Spleen (tissue), 7 donors: Measurements from ENCODE around the gene G6PD.

Source experiments
- POLR2AphosphoS5 ChIP-seq, 3 donors: sonication (generic); formaldehyde crosslinking; IDR thresholded peaks; one replicate each; pipeline ENCODE4 v1.5.1; 2017; ENCODE audit warnings: antibody characterized with exemption in 3 of 3
- TF ChIP-seq, protein P1 (sequence below), 11 experiments: fragments of 200-600 bp in 7 of 11; fragments of 450-650 bp in 4 of 11; sonication (generic) in 4 of 11; IDR thresholded peaks in 8 of 11; conservative IDR thresholded peaks in 3 of 11; 1 replicate in 7 of 11; 2 replicates in 4 of 11; pipeline versions ENCODE4 v1.4.0 to v1.8.0; 2016 to 2021; ENCODE audit warnings: antibody characterized with exemption in 11 of 11, inconsistent platforms in 4 of 11, mild to moderate bottlenecking in 1 of 11
- donor health status: DM: no; HTN: no; CAD: no; lungs with moderate emphysema.
- donor health status: DM: no; HTN: no; CAD: no.
- donor health status: DM: no; HTN: no; CAD: no.

DNA sequence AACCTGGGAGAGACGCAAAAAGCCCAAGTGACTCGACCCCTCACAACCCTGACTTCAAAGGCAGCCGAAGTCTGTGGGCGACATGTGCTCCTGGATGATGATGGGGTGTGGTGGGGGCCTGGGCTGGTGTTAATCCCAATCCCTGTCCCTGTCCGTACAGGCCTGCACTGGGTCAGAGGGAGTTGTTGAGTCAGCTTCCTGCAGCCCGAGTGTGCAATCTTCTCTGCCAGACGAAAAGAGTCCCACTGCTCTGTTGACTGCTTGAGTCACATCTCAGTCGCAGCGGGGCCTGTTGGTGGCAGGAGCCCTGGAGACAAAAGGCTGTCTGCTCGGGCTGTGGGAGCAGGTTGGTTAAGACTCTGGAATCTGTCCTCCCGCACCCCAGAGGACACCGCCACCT, 40.9 kb downstream of the G6PD start:
- TF ChIP-seq, protein P1, sequence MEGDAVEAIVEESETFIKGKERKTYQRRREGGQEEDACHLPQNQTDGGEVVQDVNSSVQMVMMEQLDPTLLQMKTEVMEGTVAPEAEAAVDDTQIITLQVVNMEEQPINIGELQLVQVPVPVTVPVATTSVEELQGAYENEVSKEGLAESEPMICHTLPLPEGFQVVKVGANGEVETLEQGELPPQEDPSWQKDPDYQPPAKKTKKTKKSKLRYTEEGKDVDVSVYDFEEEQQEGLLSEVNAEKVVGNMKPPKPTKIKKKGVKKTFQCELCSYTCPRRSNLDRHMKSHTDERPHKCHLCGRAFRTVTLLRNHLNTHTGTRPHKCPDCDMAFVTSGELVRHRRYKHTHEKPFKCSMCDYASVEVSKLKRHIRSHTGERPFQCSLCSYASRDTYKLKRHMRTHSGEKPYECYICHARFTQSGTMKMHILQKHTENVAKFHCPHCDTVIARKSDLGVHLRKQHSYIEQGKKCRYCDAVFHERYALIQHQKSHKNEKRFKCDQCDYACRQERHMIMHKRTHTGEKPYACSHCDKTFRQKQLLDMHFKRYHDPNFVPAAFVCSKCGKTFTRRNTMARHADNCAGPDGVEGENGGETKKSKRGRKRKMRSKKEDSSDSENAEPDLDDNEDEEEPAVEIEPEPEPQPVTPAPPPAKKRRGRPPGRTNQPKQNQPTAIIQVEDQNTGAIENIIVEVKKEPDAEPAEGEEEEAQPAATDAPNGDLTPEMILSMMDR (IDR thresholded peaks at IDR 0.05 in 8 of 11, conservative IDR thresholded peaks at IDR 0.05 in 3 of 11), result no peak
- TF ChIP-seq POLR2AphosphoS5 (IDR thresholded peaks at IDR 0.05), result no peak
